M059J (cell line): ENCODE data around the gene ZDHHC8. TPM values are rescaled to one million over a fixed set of nuclear protein-coding genes. Genes with fewer than 3 reads are reported as not detected.

Experiments
- DNase-seq: peaks from one replicate; pipeline ENCODE4 v3.0.0-alpha.2; 2012; ENCODE audit warnings: low read depth
- total RNA-seq: library from RNA; depleted of rRNA; stranded (reverse); fragments of >200 nt; shearing (Covaris generic); gene quantifications from 2 replicates; pipeline ENCODE4 v1.2.3, GENCODE V29; 2014

The ZDHHC8 gene
- total RNA-seq, 1 experiment from 2014 or later, result 12.1 TPM

GRCh38 chr22:20142711-20143621 lies 11.4 kb downstream of the ZDHHC8 start:
- no peak for DNase-seq

- DNase-seq, result no peak
These were observed 12.5 kb downstream of the ZDHHC8 start for GRCh38 chr22:20143883-20144665.

- no peak for DNase-seq
These were observed 13.7 kb downstream of the ZDHHC8 start for GRCh38 chr22:20145206-20145831.

- no peak for DNase-seq
These were observed 14.2 kb downstream of the ZDHHC8 start for GRCh38 chr22:20145832-20146223.

GRCh38 chr22:20146777-20147176 lies 15.2 kb downstream of the ZDHHC8 start:
- DNase-seq, result no peak

GRCh38 chr22:20147237-20147988 lies 15.8 kb downstream of the ZDHHC8 start:
- DNase-seq, result no peak

GRCh38 chr22:20148414-20148813 lies 16.8 kb downstream of the ZDHHC8 start:
- DNase-seq, result no peak

- no peak for DNase-seq
These were observed 17.9 kb downstream of the ZDHHC8 start for GRCh38 chr22:20149257-20150250.

GRCh38 chr22:20150381-20151275 lies 19.0 kb downstream of the ZDHHC8 start, which contains the start of gene CCDC188:
Gene CCDC188 (minus strand): TSS chr22:20151055. CDS start chr22:20150986, 69 bp downstream.
- DNase-seq, result no peak

- no peak for DNase-seq
These were observed 19.6 kb downstream of the ZDHHC8 start for GRCh38 chr22:20151276-20151588.

GRCh38 chr22:20152464-20152890 lies 20.9 kb downstream of the ZDHHC8 start:
- DNase-seq, result no peak

GRCh38 chr22:20153945-20154344 lies 22.3 kb downstream of the ZDHHC8 start:
- DNase-seq, result no peak

- DNase-seq, result no peak
These were observed 23.1 kb downstream of the ZDHHC8 start for GRCh38 chr22:20154602-20155187.

- peak; percentile 78 for DNase-seq
These were observed 23.9 kb downstream of the ZDHHC8 start for GRCh38 chr22:20155330-20156041.

GRCh38 chr22:20156042-20156389 lies 24.4 kb downstream of the ZDHHC8 start:
- DNase-seq, result no peak

GRCh38 chr22:20156611-20157429 lies 25.2 kb downstream of the ZDHHC8 start:
- peak; percentile 48 for DNase-seq

- DNase-seq, result no peak
These were observed 26.0 kb downstream of the ZDHHC8 start for GRCh38 chr22:20157430-20158183.
